ENCODE data around the gene ZNFX1. TPM values are rescaled to one million over a fixed set of nuclear protein-coding genes. Genes with fewer than 3 reads are reported as not detected.

Gene ZNFX1
- total and polyA plus RNA-seq, 9 of the 15 experiments (the other 6 are each of a cell fraction or from before 2014, with no cell fraction given) = 3.8 to 13.8 (median 10.3) TPM

GRCh38 chr20:49278036-49278817 lies at the start of gene ZNFX1 (continued):
- TF ChIP-seq SMAD2 (IDR thresholded peaks at IDR 0.05; ENCODE audit: low read depth, low read length) (no peak), RFX7 (CRISPR knock-in tag; IDR thresholded peaks at IDR 0.05) (no peak), PCBP1 (IDR thresholded peaks at IDR 0.05; ENCODE audit: low read depth, low read length, poor library complexity, severe bottlenecking) (peak; percentile 75), ZBED1 (IDR thresholded peaks at IDR 0.05) (peak; percentile 75; the same call in 1 of the 2 replicates), RBM34 (IDR thresholded peaks at IDR 0.05; ENCODE audit: borderline replicate concordance, insufficient read depth, low read length) (no peak), FOXJ2 (tag; IDR thresholded peaks at IDR 0.05) (peak; percentile 15; the same call in 1 of the 2 replicates), SMAD4 (CRISPR knock-in tag; conservative IDR thresholded peaks at IDR 0.05) (peak; percentile 94), HINFP (tag; conservative IDR thresholded peaks at IDR 0.05; ENCODE audit: low read depth) (no peak), SRSF1 (IDR thresholded peaks at IDR 0.05; ENCODE audit: low read depth, low read length) (no peak), CBFA2T2 (conservative IDR thresholded peaks at IDR 0.05) (no peak), ZNF12 (CRISPR knock-in tag; IDR thresholded peaks at IDR 0.05) (no peak; the same call in 1 of the 2 replicates), ZNF717 (CRISPR knock-in tag; IDR thresholded peaks at IDR 0.05) (no peak), FOXM1 (IDR thresholded peaks at IDR 0.05; ENCODE audit: low read depth) (no peak), FOXM1 (CRISPR knock-in tag; IDR thresholded peaks at IDR 0.05; ENCODE audit: low read depth) (no peak; the same call in 1 of the 2 replicates), CREB3L1 (IDR thresholded peaks at IDR 0.05; ENCODE audit: borderline replicate concordance, low read depth) (peak; percentile 94), HES1 (IDR thresholded peaks at IDR 0.05; ENCODE audit: low read depth) (no peak), E2F8 (IDR thresholded peaks at IDR 0.05; ENCODE audit: low read depth, partially characterized antibody) (peak; percentile 89), ZBTB34 (CRISPR knock-in tag; IDR thresholded peaks at IDR 0.05) (no peak), PTBP1 (IDR thresholded peaks at IDR 0.05; ENCODE audit: low read depth, low read length) (no peak)
